ENCODE data around the gene YBX2.

GRCh38 chr17:7262192-7262934 is 32.1 kb downstream of the YBX2 start, which contains the start of gene CLDN7:
- TF ChIP-seq, protein P1, sequence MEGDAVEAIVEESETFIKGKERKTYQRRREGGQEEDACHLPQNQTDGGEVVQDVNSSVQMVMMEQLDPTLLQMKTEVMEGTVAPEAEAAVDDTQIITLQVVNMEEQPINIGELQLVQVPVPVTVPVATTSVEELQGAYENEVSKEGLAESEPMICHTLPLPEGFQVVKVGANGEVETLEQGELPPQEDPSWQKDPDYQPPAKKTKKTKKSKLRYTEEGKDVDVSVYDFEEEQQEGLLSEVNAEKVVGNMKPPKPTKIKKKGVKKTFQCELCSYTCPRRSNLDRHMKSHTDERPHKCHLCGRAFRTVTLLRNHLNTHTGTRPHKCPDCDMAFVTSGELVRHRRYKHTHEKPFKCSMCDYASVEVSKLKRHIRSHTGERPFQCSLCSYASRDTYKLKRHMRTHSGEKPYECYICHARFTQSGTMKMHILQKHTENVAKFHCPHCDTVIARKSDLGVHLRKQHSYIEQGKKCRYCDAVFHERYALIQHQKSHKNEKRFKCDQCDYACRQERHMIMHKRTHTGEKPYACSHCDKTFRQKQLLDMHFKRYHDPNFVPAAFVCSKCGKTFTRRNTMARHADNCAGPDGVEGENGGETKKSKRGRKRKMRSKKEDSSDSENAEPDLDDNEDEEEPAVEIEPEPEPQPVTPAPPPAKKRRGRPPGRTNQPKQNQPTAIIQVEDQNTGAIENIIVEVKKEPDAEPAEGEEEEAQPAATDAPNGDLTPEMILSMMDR (conservative IDR thresholded peaks at IDR 0.05), result no peak
- no peak for TF ChIP-seq ZFX (IDR thresholded peaks at IDR 0.05)
